Tibial artery (tissue), 4 donors: ENCODE results near the gene ID2.

Experiments used
- DNase-seq, 2 donors: peaks; one replicate each; pipeline ENCODE4 v3.0.0-alpha.2; 2019
- H3K27ac ChIP-seq, 2 donors: fragments of 200-600 bp; sonication (generic) in 1 of 2; 1 replicate in 1 of 2; 2 replicates in 1 of 2; pipeline ENCODE4 v1.5.1; 2018 to 2019; ENCODE audit warnings: mild to moderate bottlenecking in 1 of 2
- H3K27me3 ChIP-seq, 2 donors: fragments of 200-600 bp; sonication (generic) in 1 of 2; one replicate each; pipeline versions ENCODE4 v1.5.1 to v1.6.0; 2016 to 2019
- H3K36me3 ChIP-seq, 3 donors: fragments of 200-600 bp; sonication (generic) in 2 of 3; one replicate each; pipeline ENCODE4 v1.5.1; 2016 to 2019; ENCODE audit warnings: mild to moderate bottlenecking in 2 of 3
- H3K4me1 ChIP-seq, 4 donors: fragments of 200-600 bp; sonication (generic) in 2 of 4; 1 replicate in 3 of 4; 2 replicates in 1 of 4; pipeline ENCODE4 v1.5.1; 2016 to 2019
- H3K4me3 ChIP-seq, 2 donors: fragments of 200-600 bp; sonication (generic) in 1 of 2; 1 replicate in 1 of 2; 2 replicates in 1 of 2; pipeline ENCODE4 v1.5.1; 2018 to 2019; ENCODE audit warnings: mild to moderate bottlenecking in 2 of 2
- H3K9me3 ChIP-seq, 3 donors: fragments of 200-600 bp; sonication (generic) in 1 of 3; one replicate each; pipeline ENCODE4 v1.5.1; 2016 to 2019
- CTCF ChIP-seq, 2 experiments: fragments of 200-600 bp in 1 of 2; fragments of 450-650 bp in 1 of 2; IDR thresholded peaks; one replicate each; pipeline ENCODE4 v1.5.1; 2017 to 2019; ENCODE audit warnings: antibody characterized with exemption in 2 of 2, mild to moderate bottlenecking in 1 of 2, moderate library complexity in 1 of 2
- intact Hi-C: fragments of 100-400 bp; cut with DNase I; formaldehyde crosslinking; loops from one replicate; pipeline ENCODE4 v1.15.0; 2023; ENCODE audit warnings: low total_unique reads

Gene ID2

GRCh38 chr2:8709611-8710010 lies 27.8 kb downstream of the ID2 start:
- no peak overlapping the region for H3K4me3 ChIP-seq
- no peaks in the 10 kb centered on the region for H3K27me3 ChIP-seq
- H3K27ac ChIP-seq, result no peak overlapping the region
- H3K36me3 ChIP-seq, result no peaks in the 10 kb centered on the region
- no peak for TF ChIP-seq CTCF (IDR thresholded peaks at IDR 0.05)
- intact Hi-C loops, result no loop called here
- no peak for DNase-seq
- no peaks in the 10 kb centered on the region for H3K9me3 ChIP-seq
- H3K4me1 ChIP-seq, result peaks cover 0 to 14% (median 7%) of the 10 kb centered on the region in 4 donors

- Histone ChIP-seq H3K27me3 (no peaks in the 10 kb centered on the region), H3K27ac (no peak overlapping the region), H3K9me3 (no peaks in the 10 kb centered on the region), H3K36me3 (no peaks in the 10 kb centered on the region), H3K4me1 (peaks cover 0 to 17% (median 8%) of the 10 kb centered on the region in 4 donors), H3K4me3 (no peak overlapping the region)
- DNase-seq, result no peak
- intact Hi-C loops, result no loop called here
- no peak for TF ChIP-seq CTCF (IDR thresholded peaks at IDR 0.05)
These were observed 29.1 kb downstream of the ID2 start for GRCh38 chr2:8710951-8711350.

- intact Hi-C loops, result no loop called here
- no peaks in the 10 kb centered on the region for H3K9me3 ChIP-seq
- no peaks in the 10 kb centered on the region for H3K36me3 ChIP-seq
- H3K4me1 ChIP-seq, result peaks cover 0 to 17% (median 8%) of the 10 kb centered on the region in 4 donors
- H3K27ac ChIP-seq, result peak overlapping the region; percentile 58 to 62
- peak; percentile 38 to 82 for DNase-seq
- H3K4me3 ChIP-seq, result no peak overlapping the region
- TF ChIP-seq CTCF (IDR thresholded peaks at IDR 0.05), result no peak
- no peaks in the 10 kb centered on the region for H3K27me3 ChIP-seq
These were observed 32.4 kb downstream of the ID2 start for GRCh38 chr2:8714283-8714682.

- no peaks in the 10 kb centered on the region for H3K36me3 ChIP-seq
- H3K27me3 ChIP-seq, result no peaks in the 10 kb centered on the region
- H3K4me1 ChIP-seq, result peaks cover 0 to 17% (median 8%) of the 10 kb centered on the region in 4 donors
- H3K4me3 ChIP-seq, result no peak overlapping the region
- H3K27ac ChIP-seq, result peak overlapping the region; percentile 58 to 62
- H3K9me3 ChIP-seq, result no peaks in the 10 kb centered on the region
- no peak for TF ChIP-seq CTCF (IDR thresholded peaks at IDR 0.05)
- no peak for DNase-seq
- intact Hi-C loops, result no loop called here
These were observed 33.1 kb downstream of the ID2 start for GRCh38 chr2:8714971-8715370.

GRCh38 chr2:8719528-8719927 lies 37.7 kb downstream of the ID2 start:
- intact Hi-C loops, result no loop called here
- Histone ChIP-seq H3K9me3 (no peaks in the 10 kb centered on the region), H3K4me3 (no peak overlapping the region), H3K4me1 (peaks cover 0 to 4% (median under 1%) of the 10 kb centered on the region in 4 donors), H3K27me3 (no peaks in the 10 kb centered on the region), H3K36me3 (no peaks in the 10 kb centered on the region), H3K27ac (no peak overlapping the region)
- no peak for TF ChIP-seq CTCF (IDR thresholded peaks at IDR 0.05)
- no peak for DNase-seq

GRCh38 chr2:8720741-8721140 lies 38.9 kb downstream of the ID2 start:
- no peak for TF ChIP-seq CTCF (IDR thresholded peaks at IDR 0.05)
- Histone ChIP-seq H3K9me3 (no peaks in the 10 kb centered on the region), H3K4me3 (no peak overlapping the region), H3K4me1 (no peaks in the 10 kb centered on the region), H3K36me3 (no peaks in the 10 kb centered on the region), H3K27ac (no peak overlapping the region), H3K27me3 (no peaks in the 10 kb centered on the region)
- DNase-seq, result no peak
- intact Hi-C loops, result no loop called here
